ENCODE results near the gene SLC5A2.
"Not testable (repeated sequence)": the region's sequence is repeated elsewhere in the genome, so short reads cannot be mapped to it uniquely, and the experiment has no call there.

SLC5A2 gene

DNA sequence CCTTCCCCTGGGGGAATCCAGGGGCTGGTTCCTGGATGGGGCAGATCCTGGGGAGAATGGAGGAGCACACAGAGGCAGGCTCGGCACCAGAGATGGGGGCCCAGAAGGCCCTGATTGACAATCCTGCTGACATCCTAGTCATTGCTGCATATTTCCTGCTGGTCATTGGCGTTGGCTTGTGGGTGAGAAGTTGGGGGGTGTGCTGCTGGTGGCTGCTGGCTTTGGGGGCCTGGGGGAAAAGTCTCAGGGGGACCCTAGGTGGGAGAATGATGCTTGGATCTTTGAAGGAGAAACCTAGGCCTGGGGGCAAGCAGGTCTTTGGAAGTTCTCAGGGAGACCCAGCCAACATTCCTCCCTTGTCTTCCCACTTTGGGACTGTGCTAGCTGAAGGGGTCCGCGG is at the start of gene SLC5A2:
SLC5A2 (plus strand) TSS at position 43 of the 400 bp plus-strand sequence; CDS start at position 57, 14 bp downstream.
- no peak for DNase-seq

DNA sequence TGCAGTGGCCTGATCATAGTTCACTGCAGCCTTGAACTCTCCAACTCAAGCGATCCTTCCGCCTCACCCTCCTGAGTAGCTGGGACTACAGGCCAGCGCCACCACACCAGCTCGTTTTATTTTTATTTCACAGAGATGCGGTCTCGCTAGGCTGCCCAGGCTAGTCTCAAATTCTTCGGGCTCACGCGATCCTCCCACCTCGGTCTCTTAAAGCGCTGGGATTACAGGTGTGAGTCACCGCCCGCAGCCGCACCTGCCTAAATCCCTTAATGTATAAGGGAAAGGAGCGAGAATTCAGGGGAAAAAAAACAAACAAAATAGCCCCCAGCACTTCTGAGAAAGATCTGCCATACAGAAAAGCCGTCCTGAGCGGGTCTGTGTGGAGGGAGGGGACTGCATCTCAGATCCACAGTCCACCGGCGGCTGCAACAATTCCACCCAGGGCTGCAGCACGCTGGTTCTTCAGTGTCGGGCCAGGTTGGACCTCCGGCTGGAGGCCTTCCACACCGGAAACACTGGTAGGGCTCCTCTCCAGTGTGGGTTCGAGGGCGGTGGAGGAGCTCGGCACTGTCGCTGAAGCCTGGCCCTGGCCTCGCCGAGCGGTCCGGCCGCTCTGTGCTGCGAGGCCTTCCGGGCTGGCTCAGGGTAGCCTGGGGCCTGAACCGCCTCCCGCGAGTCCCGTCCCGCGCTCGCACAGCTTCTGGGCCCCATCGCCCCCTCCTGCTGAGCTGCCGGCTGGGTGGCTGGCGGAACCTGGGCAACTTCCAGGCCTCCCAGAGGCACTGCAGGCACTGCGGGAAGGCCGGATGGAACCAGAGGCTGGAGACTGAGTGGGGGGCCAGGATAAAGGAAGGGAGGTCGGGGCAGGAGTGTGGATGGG is 47.3 kb upstream of the SLC5A2 start:
- no peak for DNase-seq

- no peak for DNase-seq
These were observed 46.5 kb upstream of the SLC5A2 start for GRCh38 chr16:31436221-31437045.

DNA sequence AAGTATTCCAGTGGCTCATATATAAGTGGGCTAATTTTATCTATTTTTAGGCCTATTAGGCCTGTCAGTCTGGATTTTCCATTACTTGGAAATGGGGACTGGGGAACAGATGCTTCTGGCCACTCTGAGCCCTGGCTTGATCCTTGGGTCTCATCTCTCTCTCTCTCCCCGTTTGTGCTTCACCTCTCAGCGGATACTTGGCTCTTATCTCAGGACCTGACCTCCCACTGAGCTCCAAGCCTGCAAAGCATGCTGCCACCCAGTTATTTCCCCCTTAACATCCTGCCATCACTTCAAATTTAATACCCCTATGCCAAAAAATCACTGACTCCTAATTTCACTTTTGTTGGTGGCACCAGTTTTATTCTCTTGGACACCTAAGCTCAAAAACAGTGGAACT is 44.5 kb upstream of the SLC5A2 start:
- DNase-seq, result no peak

DNA sequence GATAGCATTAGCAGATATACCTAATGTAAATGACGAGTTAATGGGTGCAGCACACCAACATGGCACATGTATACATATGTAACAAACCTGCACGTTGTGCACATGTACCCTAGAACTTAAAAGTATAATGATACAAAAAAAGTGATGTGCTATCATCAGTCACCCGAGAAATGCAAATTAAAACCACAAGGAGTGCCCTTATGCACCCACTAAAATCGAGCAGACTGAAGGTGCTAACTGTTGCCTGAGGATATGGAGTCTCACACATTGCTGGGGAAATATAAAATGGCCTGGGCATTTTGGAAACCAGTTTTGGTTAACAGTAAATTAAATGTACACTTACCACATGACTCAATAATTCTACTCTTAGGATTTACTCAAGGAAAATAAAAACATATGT is 43.9 kb upstream of the SLC5A2 start:
- DNase-seq, result not testable (repeated sequence)

- DNase-seq, result no peak
These were observed 43.4 kb upstream of the SLC5A2 start for GRCh38 chr16:31439519-31439918.

- DNase-seq, result no peak
These were observed 42.3 kb upstream of the SLC5A2 start for GRCh38 chr16:31440516-31441184.

DNA sequence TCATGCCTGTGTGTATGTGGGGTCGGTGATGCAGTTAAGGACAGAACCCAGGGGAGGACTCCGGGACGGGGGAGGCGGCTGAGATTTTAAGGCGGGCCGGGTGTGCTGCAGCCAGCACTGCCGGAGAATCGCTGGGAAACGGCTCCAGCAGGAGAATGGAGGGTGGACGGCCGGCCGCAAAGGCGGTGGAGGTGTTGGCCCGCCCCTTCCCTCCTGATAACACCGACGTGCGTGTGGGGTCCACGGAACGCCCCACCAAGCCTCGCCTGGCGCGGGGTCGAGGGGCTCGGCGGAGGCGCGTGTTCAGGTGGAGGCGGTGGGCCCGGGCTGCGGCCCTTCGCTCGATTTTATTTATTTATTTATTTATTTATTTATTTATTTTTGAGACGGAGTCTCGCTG is 41.0 kb upstream of the SLC5A2 start:
- DNase-seq, result no peak

GRCh38 chr16:31445931-31446330 is 37.0 kb upstream of the SLC5A2 start:
- not testable (repeated sequence) for DNase-seq

GRCh38 chr16:31451201-31451600 is 31.7 kb upstream of the SLC5A2 start:
- no peak for DNase-seq

- DNase-seq, result no peak
These were observed 31.1 kb upstream of the SLC5A2 start for GRCh38 chr16:31451681-31452351.

DNA sequence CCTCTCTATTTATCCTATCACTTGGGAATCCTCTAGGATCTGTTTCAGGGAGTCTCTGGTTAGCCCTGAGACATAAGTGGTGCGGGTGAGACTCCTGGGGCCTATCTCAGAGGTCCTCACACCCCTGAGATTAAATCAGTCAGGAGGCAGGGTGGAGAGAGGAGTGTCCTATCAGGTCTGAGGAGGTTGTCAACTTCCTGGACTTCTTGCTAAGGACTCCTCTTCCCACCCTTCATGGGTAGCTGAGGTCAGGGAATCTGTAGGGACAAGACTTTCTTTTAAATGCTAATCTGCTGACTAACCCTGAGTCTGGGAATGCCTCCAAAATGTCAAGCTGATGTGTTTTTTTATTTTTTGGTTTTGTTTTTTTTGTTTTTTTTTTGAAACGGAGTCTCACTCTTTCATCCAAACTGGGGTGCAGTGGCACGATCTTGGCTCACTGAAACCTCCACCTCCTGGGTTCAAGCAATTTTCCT is 30.3 kb upstream of the SLC5A2 start:
- no peak for DNase-seq

DNA sequence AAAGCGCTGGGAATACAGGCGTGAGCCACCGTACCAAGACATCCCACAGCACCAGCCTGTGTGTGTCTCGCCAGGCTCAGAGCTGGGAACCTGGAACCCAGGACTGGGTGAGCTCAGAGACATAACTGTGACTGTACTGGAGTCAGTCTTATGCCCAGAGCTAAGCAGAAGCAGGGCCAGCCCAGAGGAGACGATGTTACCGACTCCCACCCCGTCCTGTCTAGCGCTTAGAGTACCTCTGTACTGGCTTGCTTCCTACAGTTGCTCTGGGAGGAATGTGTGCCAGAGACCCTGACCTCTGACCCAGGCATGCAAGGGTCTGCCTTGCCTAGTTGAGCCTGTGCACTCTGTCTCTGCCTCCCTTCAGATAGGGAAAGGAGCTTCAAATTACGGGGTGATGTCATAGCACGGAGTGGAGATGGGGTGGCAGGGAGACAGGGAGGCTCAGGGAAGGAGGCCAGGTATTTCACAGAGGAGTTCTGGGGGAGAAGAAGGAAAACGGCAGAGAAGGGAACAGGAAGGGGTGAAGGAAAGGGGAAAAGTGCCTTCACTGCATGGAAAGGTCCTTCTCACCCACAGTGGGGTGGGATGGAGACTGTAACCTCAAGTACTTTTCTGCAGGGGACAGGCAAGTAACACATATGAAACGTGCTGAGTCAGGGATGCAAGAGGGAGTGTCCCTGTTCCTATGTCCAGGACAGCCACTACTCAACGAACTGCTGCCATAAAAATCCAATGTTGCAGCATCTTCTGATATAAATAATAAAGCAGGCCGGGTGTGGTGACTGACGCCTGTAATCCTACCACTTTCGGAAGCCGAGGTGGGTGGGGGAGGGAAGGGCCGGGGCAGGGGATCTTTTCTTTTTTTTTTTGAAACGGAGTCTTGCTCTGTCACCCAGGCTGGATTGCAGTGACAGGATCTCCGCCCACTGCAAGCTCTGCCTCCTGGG is 29.4 kb upstream of the SLC5A2 start:
- DNase-seq, result no peak

- DNase-seq, result no peak
These were observed 27.2 kb upstream of the SLC5A2 start for GRCh38 chr16:31455601-31456314.

- no peak for DNase-seq
These were observed 25.9 kb upstream of the SLC5A2 start for GRCh38 chr16:31456988-31457360.

GRCh38 chr16:31458073-31458843 is 24.7 kb upstream of the SLC5A2 start:
- no peak for DNase-seq

GRCh38 chr16:31458844-31459686 is 23.9 kb upstream of the SLC5A2 start, which contains the start of gene ARMC5:
ARMC5 (plus strand) TSS chr16:31459501; CDS start chr16:31459525, 24 bp downstream.
- DNase-seq, result peak; percentile 79

- DNase-seq, result peak; percentile 87
These were observed 23.0 kb upstream of the SLC5A2 start for GRCh38 chr16:31459687-31460581.
